Bronchial epithelial cell (primary cell): ENCODE data around the gene FANCC. TPM values are rescaled to one million over a fixed set of nuclear protein-coding genes. Genes with fewer than 3 reads are reported as not detected.

Source experiments
- DNase-seq: peaks from one replicate; pipeline ENCODE4 v3.0.0-alpha.2; 2010; ENCODE audit warnings: low read depth
- FAIRE-seq: peaks from 2 replicates; lab custom pipeline; 2011; peaks lifted over from hg19 to GRCh38; lab: Jason Lieb, UNC
- H3K27me3 ChIP-seq: 2 replicates; pipeline ENCODE4 v1.5.1; 2011; ENCODE audit warnings: low read length; ENCODE audit not compliant: control insufficient read depth, insufficient read depth
- H3K36me3 ChIP-seq: 2 replicates; pipeline ENCODE4 v1.5.1; 2011; ENCODE audit warnings: low read length; ENCODE audit not compliant: control insufficient read depth, insufficient read depth
- H3K4me3 ChIP-seq: 2 replicates; pipeline ENCODE4 v1.5.1; 2011; ENCODE audit warnings: mild to moderate bottlenecking, low read depth, low read length, control low read depth
- CTCF ChIP-seq: IDR thresholded peaks from 2 replicates; pipeline ENCODE4 v1.5.1; 2011; ENCODE audit warnings: mild to moderate bottlenecking, moderate library complexity, low read length, control low read depth, inconsistent platforms; ENCODE audit not compliant: insufficient read depth, severe bottlenecking
- total RNA-seq: library from RNA; depleted of rRNA; stranded (reverse); fragments of >200 nt; gene quantifications from 2 replicates; pipeline ENCODE4 v1.2.1, GENCODE V29; 2014

The FANCC gene
- total RNA-seq, 1 donor from 2014 or later = 3.4 TPM

GRCh38 chr9:95103871-95104580 lies 213.5 kb downstream of the FANCC start:
- DNase-seq = no peak
- Histone ChIP-seq H3K4me3 (no peak overlapping the region), H3K27me3 (no peaks in the 10 kb centered on the region), H3K36me3 (peaks cover 8% of the 10 kb centered on the region)
- FAIRE-seq = no peak
- no peak for TF ChIP-seq CTCF

DNA sequence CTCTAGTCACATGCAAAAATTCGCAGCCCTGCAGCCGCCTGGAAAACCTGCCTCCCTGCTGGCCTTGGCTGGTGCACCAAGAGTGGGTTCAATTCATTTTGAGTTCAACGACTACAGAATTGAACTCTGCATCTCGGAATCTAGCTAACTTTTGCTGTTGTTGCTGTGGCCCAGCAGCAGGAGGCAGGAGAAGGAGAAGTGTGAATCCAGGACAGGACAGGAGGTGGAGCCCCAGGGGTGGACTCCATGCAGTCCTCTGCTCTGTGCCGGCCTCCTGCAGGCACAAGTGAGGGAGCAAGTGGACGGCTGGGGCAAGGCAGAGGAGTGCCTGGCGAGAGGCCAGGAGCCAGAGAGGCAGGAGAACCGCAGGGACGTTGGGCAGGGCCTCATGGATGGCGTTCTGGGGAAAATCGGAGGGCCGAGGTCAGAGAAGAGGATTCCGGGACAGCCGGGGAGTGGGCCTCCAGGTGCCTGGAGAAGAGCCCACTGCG lies 214.2 kb downstream of the FANCC start:
- Histone ChIP-seq H3K27me3 (no peaks in the 10 kb centered on the region), H3K36me3 (peaks cover 12% of the 10 kb centered on the region), H3K4me3 (no peak overlapping the region)
- FAIRE-seq (no peak), DNase-seq (no peak)
- peak; percentile 33 for TF ChIP-seq CTCF

DNA sequence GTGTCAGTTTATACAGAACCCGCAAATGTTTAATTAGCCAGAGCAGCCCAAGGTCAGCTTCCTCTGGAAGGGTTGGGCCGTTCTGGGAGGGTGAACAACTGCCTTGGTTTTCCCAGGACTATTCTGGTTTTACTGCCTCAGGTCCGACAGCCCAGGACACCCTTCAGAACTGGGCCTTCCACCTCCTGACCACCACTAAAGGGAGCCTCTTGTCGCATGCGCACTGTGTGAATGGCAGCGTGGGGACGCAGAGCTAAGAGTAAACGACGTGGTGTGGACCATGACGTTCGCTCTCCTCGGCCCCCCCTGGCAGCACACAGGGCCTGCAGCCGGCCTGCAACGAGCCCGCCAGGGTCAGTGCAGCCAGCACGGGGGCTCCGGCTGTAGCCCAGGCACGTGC lies 214.9 kb downstream of the FANCC start:
- Histone ChIP-seq H3K36me3 (peaks cover 11% of the 10 kb centered on the region), H3K27me3 (no peaks in the 10 kb centered on the region), H3K4me3 (no peak overlapping the region)
- FAIRE-seq (no peak), DNase-seq (no peak)
- TF ChIP-seq CTCF = no peak

DNA sequence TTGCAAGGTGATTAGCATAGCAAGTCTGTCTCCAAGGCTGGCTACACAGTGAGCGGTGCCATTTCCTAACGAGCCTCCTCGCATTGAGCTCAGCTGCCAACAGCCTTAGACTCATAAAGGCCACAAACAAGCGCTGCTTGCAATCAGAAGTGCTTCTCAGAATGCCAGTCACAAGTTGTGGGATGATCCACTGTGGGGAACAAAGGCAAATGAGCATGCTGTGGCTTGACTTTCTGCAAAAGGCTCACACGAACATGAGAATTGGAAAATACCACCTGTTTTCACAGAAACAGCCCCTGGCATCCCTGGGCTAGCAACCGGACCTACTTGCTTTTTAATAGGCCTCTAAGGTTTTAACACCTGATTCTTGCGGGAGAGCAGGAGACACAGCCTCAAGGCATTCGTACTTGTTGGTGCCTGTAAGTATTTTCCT lies 215.5 kb downstream of the FANCC start:
- H3K27me3 ChIP-seq = no peaks in the 10 kb centered on the region
- H3K36me3 ChIP-seq = peaks cover 12% of the 10 kb centered on the region
- FAIRE-seq (peak; percentile 99), DNase-seq (peak; percentile 96)
- H3K4me3 ChIP-seq = no peak overlapping the region
- no peak for TF ChIP-seq CTCF

GRCh38 chr9:95101326-95101725 lies 216.2 kb downstream of the FANCC start:
- TF ChIP-seq CTCF = no peak
- DNase-seq (peak; percentile 60), FAIRE-seq (no peak)
- H3K27me3 ChIP-seq = no peaks in the 10 kb centered on the region
- H3K36me3 ChIP-seq = peaks cover 11% of the 10 kb centered on the region
- no peak overlapping the region for H3K4me3 ChIP-seq

DNA sequence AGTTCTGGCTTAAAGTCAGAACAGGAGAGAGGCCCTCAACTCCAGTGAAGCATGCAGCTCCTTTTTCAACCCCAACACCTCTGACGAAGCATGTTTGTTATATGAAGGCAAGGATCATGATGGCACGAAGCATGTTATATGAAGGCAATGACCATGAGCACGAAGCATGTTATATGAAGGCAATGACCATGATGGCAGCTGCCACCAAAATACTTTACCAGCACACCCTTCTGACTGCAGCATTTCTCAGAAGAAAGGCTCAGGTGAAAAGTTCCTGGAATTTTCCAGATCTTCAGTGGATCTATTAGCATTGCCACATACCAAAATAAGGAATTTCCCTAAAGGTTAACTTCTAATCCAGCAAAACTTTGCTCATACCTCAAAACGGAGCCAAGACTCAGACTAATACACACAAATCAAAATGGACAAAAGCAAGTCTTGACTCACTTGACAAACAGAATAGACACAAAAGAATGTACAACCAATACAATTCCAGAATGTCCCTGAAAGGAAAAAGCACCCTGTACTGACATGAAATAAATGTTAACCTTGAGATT lies 217.4 kb downstream of the FANCC start:
- DNase-seq (peak; percentile 89), FAIRE-seq (no peak)
- no peak for TF ChIP-seq CTCF
- H3K4me3 ChIP-seq = no peak overlapping the region
- H3K27me3 ChIP-seq = no peaks in the 10 kb centered on the region
- peaks cover 11% of the 10 kb centered on the region for H3K36me3 ChIP-seq
